ENCODE data around the gene FRMD5.
"Not testable (repeated sequence)": the region's sequence is repeated elsewhere in the genome, so short reads cannot be mapped to it uniquely, and the experiment has no call there.

The FRMD5 gene

GRCh38 chr15:44195151-44195740 is at the start of gene FRMD5:
FRMD5 (minus strand) TSS chr15:44195271.
- DNase-seq = no peak

GRCh38 chr15:44243829-44244228 is 48.8 kb upstream of the FRMD5 start:
- no peak for DNase-seq

- DNase-seq = no peak
These were observed 48.1 kb upstream of the FRMD5 start for GRCh38 chr15:44243141-44243540.

- no peak for DNase-seq
These were observed 36.8 kb upstream of the FRMD5 start for GRCh38 chr15:44231842-44232241.

GRCh38 chr15:44229301-44229700 is 34.2 kb upstream of the FRMD5 start:
- DNase-seq = not testable (repeated sequence)

- no peak for DNase-seq
These were observed 32.5 kb upstream of the FRMD5 start for GRCh38 chr15:44227584-44227983.

- not testable (repeated sequence) for DNase-seq
These were observed 31.9 kb upstream of the FRMD5 start for GRCh38 chr15:44227001-44227400.

GRCh38 chr15:44222478-44222877 is 27.4 kb upstream of the FRMD5 start:
- DNase-seq = no peak

- DNase-seq = no peak
These were observed 24.0 kb upstream of the FRMD5 start for GRCh38 chr15:44219073-44219472.

- no peak for DNase-seq
These were observed 21.9 kb upstream of the FRMD5 start for GRCh38 chr15:44216958-44217357.

GRCh38 chr15:44215594-44215993 is 20.5 kb upstream of the FRMD5 start:
- no peak for DNase-seq

- no peak for DNase-seq
These were observed 13.9 kb upstream of the FRMD5 start for GRCh38 chr15:44208956-44209355.

GRCh38 chr15:44207643-44208042 is 12.6 kb upstream of the FRMD5 start:
- no peak for DNase-seq

- DNase-seq = no peak
These were observed 4.3 kb upstream of the FRMD5 start for GRCh38 chr15:44199393-44199792.

GRCh38 chr15:44194323-44195150 is 534 bp downstream of the FRMD5 start:
- DNase-seq = no peak

- no peak for DNase-seq
These were observed 1.3 kb downstream of the FRMD5 start for GRCh38 chr15:44193651-44194322.

GRCh38 chr15:44188795-44189194 is 6.3 kb downstream of the FRMD5 start:
- DNase-seq = no peak

- DNase-seq = no peak
These were observed 8.4 kb downstream of the FRMD5 start for GRCh38 chr15:44186705-44187104.

GRCh38 chr15:44183363-44183762 is 11.7 kb downstream of the FRMD5 start:
- DNase-seq = no peak

GRCh38 chr15:44181410-44181809 is 13.7 kb downstream of the FRMD5 start:
- DNase-seq = no peak

GRCh38 chr15:44177139-44177538 is 17.9 kb downstream of the FRMD5 start:
- DNase-seq = no peak

- no peak for DNase-seq
These were observed 21.3 kb downstream of the FRMD5 start for GRCh38 chr15:44173813-44174212.

GRCh38 chr15:44163370-44163769 is 31.7 kb downstream of the FRMD5 start:
- DNase-seq = no peak

GRCh38 chr15:44160796-44161195 is 34.3 kb downstream of the FRMD5 start:
- no peak for DNase-seq
